Measurements from ENCODE around the gene HOOK2.
"Not testable (repeated sequence)": the region's sequence is repeated elsewhere in the genome, so short reads cannot be mapped to it uniquely, and the experiment has no call there.

Gene HOOK2

DNA sequence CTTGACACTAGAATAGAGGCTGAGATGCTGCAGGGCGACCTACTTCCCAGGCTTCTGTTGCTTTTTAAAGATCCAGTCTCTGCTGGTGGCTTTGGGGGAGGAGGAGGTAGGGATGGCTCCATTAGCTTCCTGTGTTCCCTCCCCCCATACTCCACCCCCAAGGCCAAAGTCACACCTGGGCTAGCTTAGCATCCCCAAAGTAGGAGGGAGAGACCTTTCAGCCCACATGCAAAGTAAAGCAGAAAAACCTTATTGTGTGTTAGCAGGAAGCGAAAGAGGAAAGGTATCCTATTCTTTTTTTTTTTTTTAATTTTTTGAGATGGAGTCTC is 48.4 kb downstream of the HOOK2 start:
- no peak overlapping the region for H3K14ac ChIP-seq (ENCODE audit: low read length)
- peaks cover 2% of the 10 kb centered on the region for H3K9me3 ChIP-seq (ENCODE audit: insufficient read depth, low read depth, low read length)
- H3K23ac ChIP-seq (ENCODE audit: low read length): no peak overlapping the region
- no peak overlapping the region for H3K27ac ChIP-seq (ENCODE audit: low read depth, low read length)
- WGBS (ENCODE audit: extremely low coverage, insufficient coverage, insufficient read length): no CpG with 5 or more reads among the region's 2 CpGs
- no peak overlapping the region for H2BK120ac ChIP-seq (ENCODE audit: insufficient read depth, low read length, poor library complexity)
- H3K18ac ChIP-seq (ENCODE audit: low read length): no peak overlapping the region
- no peak overlapping the region for H3K4me2 ChIP-seq (ENCODE audit: low read length)
- H3K4me1 ChIP-seq (ENCODE audit: control insufficient read depth in 1 of 2, insufficient read depth in 2 of 2, low read length in 2 of 2): no peaks in the 10 kb centered on the region
- no peak overlapping the region for H3K9ac ChIP-seq (ENCODE audit: low read length)
- H2BK5ac ChIP-seq (ENCODE audit: low read depth, low read length, poor library complexity): no peak overlapping the region
- H3K79me1 ChIP-seq (ENCODE audit: low read length): peaks cover 12% of the 10 kb centered on the region
- no peak overlapping the region for H3K4me3 ChIP-seq (ENCODE audit: low read depth, low read length)
- H2BK12ac ChIP-seq (ENCODE audit: low read length): no peak overlapping the region
- peaks cover 33 to 35% of the 10 kb centered on the region in 2 experiments for H3K36me3 ChIP-seq (ENCODE audit: control insufficient read depth in 1 of 2, insufficient read depth in 2 of 2, low read length in 2 of 2)
- H2AK5ac ChIP-seq (ENCODE audit: low read length): no peak overlapping the region
- H4K8ac ChIP-seq (ENCODE audit: low read depth, low read length): no peak overlapping the region
- no peak overlapping the region for H4K91ac ChIP-seq (ENCODE audit: low read depth, low read length)
- no peak overlapping the region for H4K12ac ChIP-seq (ENCODE audit: low read depth, low read length)
- no peak overlapping the region for H2AFZ ChIP-seq (ENCODE audit: insufficient read depth, low read length, poor library complexity)
- H3K4ac ChIP-seq (ENCODE audit: low read depth, low read length): no peak overlapping the region
- no peaks in the 10 kb centered on the region for H3K27me3 ChIP-seq (ENCODE audit: insufficient read depth, low read length)
- no peak for DNase-seq
- H3K79me2 ChIP-seq (ENCODE audit: control insufficient read depth, insufficient read depth, low read length, poor library complexity): peaks cover 6% of the 10 kb centered on the region

- Histone ChIP-seq H3K79me2 (ENCODE audit: control insufficient read depth, insufficient read depth, low read length, poor library complexity) (peaks cover 18% of the 10 kb centered on the region), H3K79me1 (ENCODE audit: low read length) (peaks cover 22% of the 10 kb centered on the region), H3K36me3 (ENCODE audit: control insufficient read depth in 1 of 2, insufficient read depth in 2 of 2, low read length in 2 of 2) (peaks cover 22 to 23% of the 10 kb centered on the region in 2 experiments)
- H2AK5ac ChIP-seq (ENCODE audit: low read length); H2BK12ac ChIP-seq (ENCODE audit: low read length); H3K9me3 ChIP-seq (ENCODE audit: insufficient read depth, low read depth, low read length); H2BK5ac ChIP-seq (ENCODE audit: low read depth, low read length, poor library complexity); H3K4me2 ChIP-seq (ENCODE audit: low read length); H3K27ac ChIP-seq (ENCODE audit: low read depth, low read length); H3K23ac ChIP-seq (ENCODE audit: low read length); H3K18ac ChIP-seq (ENCODE audit: low read length); H4K8ac ChIP-seq (ENCODE audit: low read depth, low read length); H2BK120ac ChIP-seq (ENCODE audit: insufficient read depth, low read length, poor library complexity); H2AFZ ChIP-seq (ENCODE audit: insufficient read depth, low read length, poor library complexity); DNase-seq; H3K9ac ChIP-seq (ENCODE audit: low read length); H3K27me3 ChIP-seq (ENCODE audit: insufficient read depth, low read length); H3K14ac ChIP-seq (ENCODE audit: low read length); H4K91ac ChIP-seq (ENCODE audit: low read depth, low read length); H3K4me3 ChIP-seq (ENCODE audit: low read depth, low read length); H4K12ac ChIP-seq (ENCODE audit: low read depth, low read length); H3K4me1 ChIP-seq (ENCODE audit: control insufficient read depth in 1 of 2, insufficient read depth in 2 of 2, low read length in 2 of 2); H3K4ac ChIP-seq (ENCODE audit: low read depth, low read length): not testable (repeated sequence)
- no CpG with 5 or more reads among the region's 10 CpGs for WGBS (ENCODE audit: extremely low coverage, insufficient coverage, insufficient read length)
Measured at GRCh38 chr19:12725612-12726011, 49.7 kb downstream of the HOOK2 start.

DNA sequence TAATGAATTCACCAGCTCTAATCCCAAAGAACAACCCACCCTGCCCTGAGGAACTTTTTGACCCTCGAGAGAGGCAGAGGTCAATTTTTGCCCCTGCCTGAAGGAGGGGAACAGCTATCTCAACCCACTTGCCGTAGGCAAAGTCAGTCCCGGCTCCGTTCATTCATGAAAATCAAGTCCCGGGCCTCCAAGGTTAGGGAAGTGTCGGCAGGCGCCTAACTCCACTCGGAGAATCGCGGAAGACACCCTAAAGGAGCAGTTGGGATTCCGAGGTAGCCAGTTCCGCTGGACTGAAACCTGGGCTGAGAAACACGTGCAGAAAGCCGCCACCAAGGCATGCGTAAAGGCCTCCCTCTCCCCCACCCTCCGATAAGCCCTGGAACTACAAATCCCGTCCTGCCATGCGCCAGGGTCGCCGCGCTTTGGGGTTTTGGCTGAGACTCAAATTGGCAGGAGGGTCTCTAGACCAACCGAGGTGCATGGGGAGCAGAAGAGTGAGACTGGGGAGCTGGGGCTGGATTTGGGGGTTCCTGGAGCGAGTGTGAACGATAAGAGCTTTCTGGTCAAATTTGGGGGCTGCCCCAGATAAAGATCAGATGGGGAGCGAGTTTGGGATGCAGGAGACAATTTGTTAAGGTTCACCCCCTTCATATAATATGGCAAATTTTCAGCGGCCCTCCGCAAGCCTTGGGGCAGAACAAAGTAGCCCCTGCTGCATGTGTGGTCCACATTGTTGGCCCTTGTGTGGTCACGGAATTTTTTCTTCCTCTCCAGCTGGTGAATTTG is 51.5 kb downstream of the HOOK2 start, which contains the start of gene TNPO2:
TSS of gene TNPO2 (minus strand) at position 292 of the 786 bp plus-strand sequence. CDS start 2,955 bp downstream, outside the sequence.
- Histone ChIP-seq H3K4me2 (ENCODE audit: low read length) (peak within 1 kb of the TSS; percentile 90), H2AFZ (ENCODE audit: insufficient read depth, low read length, poor library complexity) (peak within 1 kb of the TSS; percentile 48), H3K18ac (ENCODE audit: low read length) (peak within 1 kb of the TSS; percentile 85), H3K9me3 (ENCODE audit: insufficient read depth, low read depth, low read length) (peaks cover 2% of the 10 kb centered on the region), H3K27ac (ENCODE audit: low read depth, low read length) (peak within 1 kb of the TSS; percentile 69), H3K27me3 (ENCODE audit: insufficient read depth, low read length) (no peaks in the 10 kb centered on the region), H2BK120ac (ENCODE audit: insufficient read depth, low read length, poor library complexity) (peak within 1 kb of the TSS; percentile 41), H3K36me3 (ENCODE audit: control insufficient read depth in 1 of 2, insufficient read depth in 2 of 2, low read length in 2 of 2) (peaks cover 12 to 14% of the 10 kb centered on the region in 2 experiments), H4K8ac (ENCODE audit: low read depth, low read length) (peak within 1 kb of the TSS; percentile 94), H4K12ac (ENCODE audit: low read depth, low read length) (peak within 1 kb of the TSS; percentile 58), H3K4ac (ENCODE audit: low read depth, low read length) (peak within 1 kb of the TSS; percentile 28), H3K79me2 (ENCODE audit: control insufficient read depth, insufficient read depth, low read length, poor library complexity) (peaks cover 23% of the 10 kb centered on the region), H2BK12ac (ENCODE audit: low read length) (no peak within 1 kb of the TSS), H4K91ac (ENCODE audit: low read depth, low read length) (peak within 1 kb of the TSS; percentile 68), H3K79me1 (ENCODE audit: low read length) (peaks cover 22% of the 10 kb centered on the region), H3K23ac (ENCODE audit: low read length) (no peak within 1 kb of the TSS), H3K4me3 (ENCODE audit: low read depth, low read length) (peak within 1 kb of the TSS; percentile 78), H3K9ac (ENCODE audit: low read length) (peak within 1 kb of the TSS; percentile 81), H3K4me1 (ENCODE audit: control insufficient read depth in 1 of 2, insufficient read depth in 2 of 2, low read length in 2 of 2) (peaks cover 3 to 5% of the 10 kb centered on the region in 2 experiments), H2BK5ac (ENCODE audit: low read depth, low read length, poor library complexity) (no peak within 1 kb of the TSS), H3K14ac (ENCODE audit: low read length) (peak within 1 kb of the TSS; percentile 73), H2AK5ac (ENCODE audit: low read length) (peak within 1 kb of the TSS; percentile 72)
- peak; percentile 16 to 54 for DNase-seq
- no CpG with 5 or more reads among the region's 28 CpGs for WGBS (ENCODE audit: extremely low coverage, insufficient coverage, insufficient read length)

DNA sequence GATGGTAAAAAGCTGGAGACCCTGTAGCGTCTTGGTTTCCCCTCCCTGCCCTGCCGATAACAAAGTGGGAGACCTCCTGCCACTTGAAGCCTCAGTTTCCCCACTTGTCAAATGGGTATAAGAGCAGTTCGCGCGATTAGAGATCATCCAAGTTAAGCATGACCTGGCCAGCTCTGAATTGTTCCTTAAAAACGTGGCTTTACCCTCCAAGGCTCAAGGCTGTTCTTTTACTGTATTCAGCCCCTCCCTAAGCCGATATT is 52.0 kb downstream of the HOOK2 start:
- Histone ChIP-seq H3K4me2 (ENCODE audit: low read length) (peak overlapping the region; percentile 90), H3K27me3 (ENCODE audit: insufficient read depth, low read length) (no peaks in the 10 kb centered on the region), H3K18ac (ENCODE audit: low read length) (peak overlapping the region; percentile 70), H4K91ac (ENCODE audit: low read depth, low read length) (peak overlapping the region; percentile 68), H2BK120ac (ENCODE audit: insufficient read depth, low read length, poor library complexity) (peak overlapping the region; percentile 41), H2AK5ac (ENCODE audit: low read length) (peak overlapping the region; percentile 72), H2AFZ (ENCODE audit: insufficient read depth, low read length, poor library complexity) (peak overlapping the region; percentile 32), H2BK5ac (ENCODE audit: low read depth, low read length, poor library complexity) (no peak overlapping the region), H3K4ac (ENCODE audit: low read depth, low read length) (no peak overlapping the region), H3K27ac (ENCODE audit: low read depth, low read length) (no peak overlapping the region), H3K79me1 (ENCODE audit: low read length) (peaks cover 22% of the 10 kb centered on the region), H2BK12ac (ENCODE audit: low read length) (no peak overlapping the region), H3K4me1 (ENCODE audit: control insufficient read depth in 1 of 2, insufficient read depth in 2 of 2, low read length in 2 of 2) (peaks cover 3 to 5% of the 10 kb centered on the region in 2 experiments), H3K9me3 (ENCODE audit: insufficient read depth, low read depth, low read length) (peaks cover 2% of the 10 kb centered on the region), H3K36me3 (ENCODE audit: control insufficient read depth in 1 of 2, insufficient read depth in 2 of 2, low read length in 2 of 2) (peaks cover 13 to 14% of the 10 kb centered on the region in 2 experiments), H3K23ac (ENCODE audit: low read length) (no peak overlapping the region), H3K14ac (ENCODE audit: low read length) (peak overlapping the region; percentile 73), H3K9ac (ENCODE audit: low read length) (peak overlapping the region; percentile 9), H4K8ac (ENCODE audit: low read depth, low read length) (peak overlapping the region; percentile 94), H3K4me3 (ENCODE audit: low read depth, low read length) (peak overlapping the region; percentile 67), H3K79me2 (ENCODE audit: control insufficient read depth, insufficient read depth, low read length, poor library complexity) (peaks cover 23% of the 10 kb centered on the region), H4K12ac (ENCODE audit: low read depth, low read length) (peak overlapping the region; percentile 58)
- WGBS (ENCODE audit: extremely low coverage, insufficient coverage, insufficient read length): no CpG with 5 or more reads among the region's 7 CpGs
- no peak for DNase-seq

All from trophoblast cell (in vitro differentiated cells and primary cell).